Keratinocyte (primary cell): ENCODE results near the gene RPS2.

Experiments used
- CTCF ChIP-seq, 3 experiments: IDR thresholded peaks in 1 of 3; conservative IDR thresholded peaks in 1 of 3; optimal IDR thresholded peaks in 1 of 3; 2 replicates in 2 of 3; 3 replicates in 1 of 3; pipeline versions ENCODE3 to v1.5.1; 2011; ENCODE audit warnings: low read length in 3 of 3, mild to moderate bottlenecking in 3 of 3, moderate library complexity in 2 of 3, control low read depth in 1 of 3, inconsistent platforms in 1 of 3; ENCODE audit not compliant: insufficient read depth in 2 of 3; ENCODE audit errors: extremely low read depth in 1 of 3
- EZH2 ChIP-seq: IDR thresholded peaks from one replicate; pipeline ENCODE4 v1.6.1; 2012; ENCODE audit warnings: inconsistent platforms, mild to moderate bottlenecking, low read length, moderate library complexity

- TF ChIP-seq CTCF (optimal IDR thresholded peaks at IDR 0.05 in 1 of 3, IDR thresholded peaks at IDR 0.05 in 1 of 3, conservative IDR thresholded peaks at IDR 0.05 in 1 of 3; ENCODE audit: extremely low read depth in 1 of 3, insufficient read depth in 2 of 3, low read length in 3 of 3) (no peak), EZH2 (no peak)
These were observed 14.1 kb downstream of the RPS2 start for GRCh38 chr16:1950559-1950958.
